GM19043 (cell line): Measurements from ENCODE around the gene KLHL10.

Experiments used
- ATAC-seq: cut with Tn5 transposase; IDR thresholded peaks from one replicate; pipeline ENCODE4 v1.9.1; 2021; ENCODE audit warnings: low read depth; ENCODE audit not compliant: unreplicated experiment

The KLHL10 gene

DNA sequence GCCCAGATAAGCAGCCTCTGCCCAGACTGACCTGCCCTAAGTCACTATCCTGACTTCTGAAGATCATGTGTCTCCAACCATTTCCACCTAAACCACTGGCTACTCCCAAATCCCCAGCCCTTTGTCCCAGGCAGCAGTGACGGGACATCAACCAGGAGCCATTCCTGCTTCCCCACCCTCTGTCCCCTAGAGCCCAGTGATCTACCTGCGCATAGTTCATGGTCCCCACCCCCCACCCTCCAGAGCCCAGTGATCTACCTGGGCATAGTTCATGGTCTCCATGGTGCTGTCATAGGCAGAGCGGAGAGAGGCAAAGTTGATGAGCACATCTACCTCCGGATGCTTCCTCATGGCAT is 54.4 kb downstream of the KLHL10 start:
- ATAC-seq = no peak

DNA sequence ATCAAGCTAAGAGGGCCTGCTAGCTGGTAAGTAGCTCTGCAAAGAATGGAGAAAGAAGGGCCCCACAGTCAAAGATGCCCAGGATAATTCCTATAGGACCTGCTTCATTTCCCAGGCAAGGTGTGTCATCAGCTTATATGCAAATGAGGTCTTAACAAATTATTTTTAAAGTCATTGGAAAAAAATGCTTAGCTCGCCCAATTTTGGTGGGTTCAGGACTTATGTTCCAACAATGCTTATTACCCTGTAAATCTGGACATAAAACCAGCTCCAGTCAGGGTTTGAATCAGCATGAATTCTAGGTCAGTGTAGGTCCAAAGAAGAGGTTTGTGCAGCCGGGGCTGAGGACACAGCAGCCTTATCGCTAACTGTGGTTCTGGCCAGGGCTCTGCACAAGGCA is 55.8 kb downstream of the KLHL10 start:
- ATAC-seq = no peak

DNA sequence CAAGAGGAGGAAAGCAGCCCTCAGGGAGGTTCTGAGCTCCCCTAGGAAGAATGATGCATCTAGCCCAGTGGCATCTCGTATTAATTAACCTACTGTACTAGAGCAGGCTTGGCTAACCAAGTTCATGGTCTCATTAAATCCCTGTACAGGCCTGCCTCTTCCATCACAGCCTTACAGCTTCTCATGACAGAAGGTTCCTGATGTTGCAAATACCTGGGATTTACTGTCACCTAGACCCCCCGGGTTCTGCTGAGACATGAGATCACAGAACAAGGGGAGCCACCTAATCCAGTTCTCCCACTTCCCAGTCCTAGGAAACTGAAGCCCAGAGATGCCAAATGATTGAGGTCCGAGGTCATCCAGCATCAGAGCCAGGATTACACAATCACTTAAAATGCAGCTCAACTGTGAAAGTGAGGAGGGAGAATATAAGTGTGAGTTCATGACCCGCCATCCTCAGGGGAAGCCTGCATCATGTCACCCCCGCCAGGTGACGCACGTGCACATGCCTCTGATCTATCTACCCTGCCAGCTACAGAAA is 57.2 kb downstream of the KLHL10 start:
- no peak for ATAC-seq

DNA sequence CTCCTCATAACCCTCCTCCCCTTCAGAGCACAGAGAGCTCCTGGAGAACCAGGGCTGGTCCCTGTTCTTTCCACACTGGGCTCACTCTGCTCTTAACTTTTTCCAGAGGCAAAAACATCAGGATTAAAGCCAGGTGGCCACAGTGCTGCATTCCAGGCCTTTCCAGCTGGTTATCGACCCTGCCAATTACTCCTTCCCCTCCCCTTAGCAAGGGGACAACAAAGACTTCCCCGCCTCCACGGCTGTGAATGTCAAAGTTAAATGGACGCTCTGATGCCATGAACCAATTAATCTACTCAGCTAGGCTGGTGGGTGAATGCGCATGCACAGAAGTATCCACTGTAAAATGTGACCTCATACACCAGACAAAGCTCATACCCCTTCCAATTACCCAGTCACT is 58.0 kb downstream of the KLHL10 start:
- ATAC-seq = no peak

DNA sequence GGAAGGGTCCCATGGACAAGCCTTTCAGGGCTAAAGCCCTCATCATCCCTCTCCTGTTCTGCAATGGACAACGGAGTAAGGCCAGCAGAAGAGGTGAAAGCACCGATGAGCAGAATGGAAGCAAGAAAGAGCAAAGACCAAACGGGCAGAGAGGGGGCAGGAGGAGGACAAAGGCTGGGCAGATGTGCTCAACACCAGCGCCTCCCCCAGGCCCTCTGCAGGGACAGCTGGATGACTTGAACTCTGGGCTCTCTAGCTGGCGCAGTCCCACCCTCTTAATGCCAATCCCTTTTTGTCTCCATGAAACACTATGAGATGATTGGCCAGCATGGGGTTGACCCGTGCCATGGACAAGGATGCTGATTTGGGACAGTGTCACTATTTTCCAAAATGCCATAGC is 59.1 kb downstream of the KLHL10 start:
- no peak for ATAC-seq
